CD4-positive, CD25-positive, alpha-beta regulatory T cell (primary cell): Measurements from ENCODE around the gene DCBLD1. TPM values are rescaled to one million over a fixed set of nuclear protein-coding genes. Genes with fewer than 3 reads are reported as not detected.
"Not testable (repeated sequence)": the region's sequence is repeated elsewhere in the genome, so short reads cannot be mapped to it uniquely, and the experiment has no call there.

Source experiments
- ATAC-seq, 2 donors: fragments of 150-1000 bp; cut with Tn5 transposase; one replicate each; pipeline ENCODE4 v1.10.0; 2021; ENCODE audit warnings: low read depth in 2 of 2, moderate number of reproducible peaks in 2 of 2, moderate library complexity in 1 of 2
- DNase-seq, 3 donors: peaks; one replicate each; pipeline versions ENCODE4 v3.0.0 to v3.0.0-alpha.2; 2012 to 2022; ENCODE audit warnings: mixed read lengths in 1 of 3
- H3K27ac ChIP-seq: one replicate; pipeline ENCODE4 v1.7.0; 2013; ENCODE audit warnings: mild to moderate bottlenecking, low read length; ENCODE audit not compliant: insufficient read depth, poor library complexity, severe bottlenecking
- H3K27me3 ChIP-seq: one replicate; pipeline ENCODE4 v1.7.0; 2013; ENCODE audit warnings: low read length; ENCODE audit not compliant: control insufficient read depth, insufficient read depth
- H3K36me3 ChIP-seq: one replicate; pipeline ENCODE4 v1.7.0; 2013; ENCODE audit warnings: mild to moderate bottlenecking, low read length, moderate library complexity; ENCODE audit not compliant: control insufficient read depth, insufficient read depth
- H3K4me1 ChIP-seq: 2 replicates; pipeline ENCODE4 v1.7.0; 2013; ENCODE audit warnings: mild to moderate bottlenecking, low read length; ENCODE audit not compliant: insufficient read depth, control insufficient read depth, poor library complexity, severe bottlenecking
- H3K4me3 ChIP-seq: one replicate; pipeline ENCODE4 v1.7.0; 2013; ENCODE audit warnings: low read depth, mild to moderate bottlenecking, low read length, moderate library complexity
- H3K9me3 ChIP-seq, 2 experiments: 1 replicate in 1 of 2; 2 replicates in 1 of 2; pipeline ENCODE4 v1.7.0; 2013; ENCODE audit warnings: low read length in 2 of 2, mild to moderate bottlenecking in 1 of 2, moderate library complexity in 1 of 2; ENCODE audit not compliant: control insufficient read depth in 2 of 2
- H3K27ac Mint-ChIP-seq, 3 donors: one replicate each; pipeline ENCODE4 v1.8.0; 2020 to 2022; ENCODE audit warnings: mild to moderate bottlenecking in 3 of 3, mixed read lengths in 3 of 3, moderate library complexity in 2 of 3
- H3K27me3 Mint-ChIP-seq: one replicate; pipeline ENCODE4 v1.8.0; 2022; ENCODE audit warnings: mild to moderate bottlenecking, mixed read lengths
- H3K36me3 Mint-ChIP-seq: one replicate; pipeline ENCODE4 v1.8.0; 2020; ENCODE audit warnings: mixed read lengths
- H3K4me1 Mint-ChIP-seq, 4 donors: one replicate each; pipeline ENCODE4 v1.8.0; 2020 to 2022; ENCODE audit warnings: mixed read lengths in 4 of 4, mild to moderate bottlenecking in 1 of 4
- H3K4me3 Mint-ChIP-seq, 4 donors: one replicate each; pipeline ENCODE4 v1.8.0; 2020 to 2022; ENCODE audit warnings: mild to moderate bottlenecking in 4 of 4, mixed read lengths in 4 of 4, moderate library complexity in 3 of 4
- H3K9me3 Mint-ChIP-seq, 7 donors: one replicate each; pipeline ENCODE4 v1.8.0; 2020 to 2022; ENCODE audit warnings: mixed read lengths in 7 of 7, mild to moderate bottlenecking in 3 of 7, moderate library complexity in 2 of 7
- polyA plus RNA-seq, 4 donors: library from polyadenylated mRNA; unstranded; fragments of 300-500 nt; fragmentation: Illumina TruSeq; gene quantifications; one replicate each; pipeline ENCODE4 v1.2.3, GENCODE V29; 2021
- total RNA-seq: library from RNA; stranded (reverse); gene quantifications from one replicate; pipeline ENCODE4 v1.2.3, GENCODE V29; 2022

DCBLD1 gene
- total and polyA plus RNA-seq, 5 donors from 2014 or later: 1.3 to 5.5 (median 3.1) TPM

DNA sequence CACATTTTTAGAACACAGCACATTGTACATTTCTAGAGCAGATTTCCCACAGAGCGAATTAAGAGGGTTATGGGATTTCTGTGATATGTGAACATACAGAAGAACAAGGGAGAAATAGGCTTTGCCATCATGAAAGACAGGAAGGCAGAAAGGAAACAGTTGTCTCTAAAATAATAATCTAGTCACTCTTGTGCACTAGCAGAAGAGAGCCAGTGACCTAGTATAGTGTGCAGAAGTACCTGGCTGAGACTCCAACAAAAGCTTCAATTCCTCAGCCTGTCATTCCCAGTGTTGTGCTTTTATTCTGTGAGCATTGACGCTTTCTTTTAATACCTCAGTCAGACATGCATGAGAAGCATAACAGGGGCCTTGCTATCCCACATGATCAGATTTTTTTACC lies 17.8 kb upstream of the DCBLD1 start:
- no peak for ATAC-seq
- H3K27me3 ChIP-seq: peaks cover 8% of the 10 kb centered on the region
- H3K4me3 ChIP-seq: no peak overlapping the region
- H3K4me1 ChIP-seq: no peaks in the 10 kb centered on the region
- no peak for DNase-seq
- Mint-ChIP-seq H3K4me3 (no peak overlapping the region), H3K27ac (peak overlapping the region in 1 of 3 donors; percentile 57), H3K27me3 (peaks cover 21% of the 10 kb centered on the region), H3K36me3 (no peaks in the 10 kb centered on the region), H3K4me1 (peaks cover 0 to 3% (median 0%) of the 10 kb centered on the region in 4 donors), H3K9me3 (peaks cover 0 to 1% (median 0%) of the 10 kb centered on the region in 7 donors)
- no peak overlapping the region for H3K27ac ChIP-seq
- H3K9me3 ChIP-seq: no peaks in the 10 kb centered on the region
- no peaks in the 10 kb centered on the region for H3K36me3 ChIP-seq

DNA sequence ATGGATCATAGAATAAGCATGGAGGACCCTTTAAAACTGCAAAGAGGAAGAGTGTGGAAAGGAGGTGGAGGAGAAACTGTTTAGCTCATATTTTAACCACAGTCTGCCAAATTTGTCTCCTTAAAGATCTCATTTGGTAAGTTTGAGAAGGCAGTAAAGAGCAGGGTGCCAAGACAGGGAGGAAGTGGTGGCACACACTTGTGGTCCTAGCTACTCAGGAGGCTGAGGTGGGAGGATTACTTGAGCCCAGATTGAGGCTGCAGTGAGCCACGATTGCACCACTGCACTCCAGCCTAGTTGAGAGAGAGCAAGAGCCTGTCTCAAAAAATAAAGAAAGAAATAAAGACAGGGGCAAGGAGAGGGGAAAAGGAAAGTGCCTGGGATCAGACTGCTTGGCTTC lies 16.8 kb upstream of the DCBLD1 start:
- Mint-ChIP-seq H3K27me3 (peaks cover 20% of the 10 kb centered on the region), H3K36me3 (no peaks in the 10 kb centered on the region), H3K4me1 (peaks cover 0 to 3% (median 0%) of the 10 kb centered on the region in 4 donors), H3K9me3 (peaks cover 0 to 1% (median 0%) of the 10 kb centered on the region in 7 donors), H3K27ac (no peak overlapping the region), H3K4me3 (no peak overlapping the region)
- no peak overlapping the region for H3K27ac ChIP-seq
- DNase-seq: peak in 1 of 3 donors; percentile 13
- H3K27me3 ChIP-seq: peaks cover 5% of the 10 kb centered on the region
- no peaks in the 10 kb centered on the region for H3K4me1 ChIP-seq
- no peak for ATAC-seq
- no peaks in the 10 kb centered on the region for H3K36me3 ChIP-seq
- no peaks in the 10 kb centered on the region for H3K9me3 ChIP-seq
- H3K4me3 ChIP-seq: no peak overlapping the region

DNA sequence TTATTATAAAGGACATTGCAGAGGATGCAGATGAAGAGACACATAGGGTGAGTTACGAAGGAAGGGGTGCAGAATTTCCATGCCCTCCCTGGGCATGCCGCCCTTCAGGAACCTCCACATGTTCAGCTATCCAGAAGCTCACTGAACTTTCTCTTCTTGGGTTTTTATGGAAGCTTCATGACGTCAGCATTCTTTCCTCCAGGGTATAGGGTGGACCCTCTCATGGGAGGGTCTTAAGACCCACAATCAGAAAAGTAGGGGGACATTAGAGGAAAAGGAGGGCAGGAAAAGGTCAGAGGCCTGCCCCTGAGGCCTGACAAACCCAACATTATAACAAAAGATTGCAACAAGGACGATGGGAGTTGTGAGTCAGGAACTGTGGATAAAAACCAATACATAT lies 14.6 kb upstream of the DCBLD1 start:
- Histone ChIP-seq H3K4me1 (no peaks in the 10 kb centered on the region), H3K36me3 (no peaks in the 10 kb centered on the region), H3K27me3 (peaks cover 5% of the 10 kb centered on the region), H3K4me3 (no peak overlapping the region), H3K9me3 (no peaks in the 10 kb centered on the region), H3K27ac (no peak overlapping the region)
- Mint-ChIP-seq H3K27me3 (peaks cover 22% of the 10 kb centered on the region), H3K36me3 (no peaks in the 10 kb centered on the region), H3K4me3 (no peak overlapping the region), H3K27ac (no peak overlapping the region), H3K4me1 (peaks cover 0 to 3% (median 0%) of the 10 kb centered on the region in 4 donors), H3K9me3 (peaks cover 0 to 4% (median 0%) of the 10 kb centered on the region in 7 donors)
- ATAC-seq: no peak
- DNase-seq: no peak

DNA sequence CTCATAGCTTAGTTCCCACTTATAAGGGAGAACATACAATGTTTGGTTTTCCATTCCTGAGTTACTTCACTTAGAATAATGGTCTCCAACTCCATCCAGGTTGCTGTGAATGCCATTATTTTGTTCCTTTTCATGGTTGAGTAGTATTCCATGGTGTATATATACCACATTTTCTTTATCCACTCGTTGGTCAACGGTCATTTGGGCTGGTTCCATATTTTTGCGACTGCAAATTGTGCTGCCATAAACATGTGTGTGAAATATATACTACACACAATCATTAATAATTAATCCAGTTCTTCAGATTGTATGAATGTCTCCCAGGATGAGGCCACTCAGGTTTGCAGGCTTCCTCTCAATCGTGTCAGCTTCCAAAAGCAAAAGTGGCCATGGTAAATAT lies 13.9 kb upstream of the DCBLD1 start:
- H3K4me1 ChIP-seq, H3K27me3 ChIP-seq, DNase-seq, H3K4me3 ChIP-seq, H3K36me3 Mint-ChIP-seq, ATAC-seq, H3K4me3 Mint-ChIP-seq, H3K36me3 ChIP-seq, H3K9me3 ChIP-seq, H3K9me3 Mint-ChIP-seq, H3K27ac Mint-ChIP-seq, H3K4me1 Mint-ChIP-seq, H3K27ac ChIP-seq: not testable (repeated sequence)
- peaks cover 25% of the 10 kb centered on the region for H3K27me3 Mint-ChIP-seq

DNA sequence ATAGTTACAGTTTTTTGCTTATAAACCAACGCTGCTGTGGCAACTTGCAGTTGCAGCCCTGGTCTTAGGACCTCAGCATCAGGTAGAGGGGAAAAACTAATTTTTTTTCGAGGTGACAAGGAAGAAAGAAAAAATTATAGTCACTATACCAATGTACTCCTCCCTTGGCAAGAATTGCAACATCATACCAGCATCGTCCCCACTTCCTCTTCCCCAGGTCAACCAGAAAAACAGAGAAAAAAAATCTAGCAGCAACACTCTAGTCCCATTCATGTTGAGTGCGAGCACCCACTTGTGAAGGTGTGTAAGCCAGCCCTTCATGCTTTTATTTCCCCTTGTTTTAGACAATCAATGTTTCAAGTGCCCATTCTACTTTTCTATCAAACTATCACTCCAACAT lies 13.1 kb upstream of the DCBLD1 start:
- Histone ChIP-seq H3K27ac (no peak overlapping the region), H3K9me3 (no peaks in the 10 kb centered on the region), H3K27me3 (peaks cover 8% of the 10 kb centered on the region), H3K4me1 (no peaks in the 10 kb centered on the region), H3K36me3 (no peaks in the 10 kb centered on the region), H3K4me3 (no peak overlapping the region)
- Mint-ChIP-seq H3K4me1 (peaks cover 0 to 3% (median 0%) of the 10 kb centered on the region in 4 donors), H3K27ac (no peak overlapping the region), H3K4me3 (no peak overlapping the region), H3K36me3 (no peaks in the 10 kb centered on the region), H3K9me3 (peaks cover 0 to 4% (median 0%) of the 10 kb centered on the region in 7 donors), H3K27me3 (peaks cover 27% of the 10 kb centered on the region)
- DNase-seq (peak in 1 of 3 donors; percentile 7), ATAC-seq (no peak)

DNA sequence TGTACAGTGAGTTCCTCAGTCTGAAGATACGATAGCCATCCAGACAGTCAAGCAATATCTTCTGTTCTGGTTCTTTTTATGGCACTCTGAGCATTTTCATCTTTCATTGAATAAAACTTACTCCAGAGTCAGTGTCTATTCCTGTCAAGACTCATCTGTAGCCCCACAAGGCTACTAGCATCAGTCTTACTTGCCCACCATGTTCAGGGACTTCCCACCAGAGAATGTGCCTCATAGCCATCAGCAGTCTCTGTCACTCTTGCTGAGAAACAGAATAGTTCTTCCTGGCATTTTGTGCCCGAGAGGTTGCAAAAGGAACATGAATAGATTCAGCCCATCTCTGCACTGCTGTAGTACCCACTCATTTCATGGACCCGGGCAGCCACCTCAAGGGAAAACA lies 12.7 kb upstream of the DCBLD1 start:
- H3K4me1 Mint-ChIP-seq: peaks cover 0 to 3% (median 0%) of the 10 kb centered on the region in 4 donors
- peaks cover 27% of the 10 kb centered on the region for H3K27me3 Mint-ChIP-seq
- Histone ChIP-seq H3K36me3 (no peaks in the 10 kb centered on the region), H3K4me3 (no peak overlapping the region), H3K4me1 (no peaks in the 10 kb centered on the region), H3K27me3 (peaks cover 8% of the 10 kb centered on the region), H3K9me3 (no peaks in the 10 kb centered on the region), H3K27ac (no peak overlapping the region)
- DNase-seq (no peak), ATAC-seq (no peak)
- H3K9me3 Mint-ChIP-seq: peaks cover 0 to 4% (median 0%) of the 10 kb centered on the region in 7 donors
- H3K36me3 Mint-ChIP-seq: no peaks in the 10 kb centered on the region
- H3K4me3 Mint-ChIP-seq: no peak overlapping the region
- no peak overlapping the region for H3K27ac Mint-ChIP-seq

DNA sequence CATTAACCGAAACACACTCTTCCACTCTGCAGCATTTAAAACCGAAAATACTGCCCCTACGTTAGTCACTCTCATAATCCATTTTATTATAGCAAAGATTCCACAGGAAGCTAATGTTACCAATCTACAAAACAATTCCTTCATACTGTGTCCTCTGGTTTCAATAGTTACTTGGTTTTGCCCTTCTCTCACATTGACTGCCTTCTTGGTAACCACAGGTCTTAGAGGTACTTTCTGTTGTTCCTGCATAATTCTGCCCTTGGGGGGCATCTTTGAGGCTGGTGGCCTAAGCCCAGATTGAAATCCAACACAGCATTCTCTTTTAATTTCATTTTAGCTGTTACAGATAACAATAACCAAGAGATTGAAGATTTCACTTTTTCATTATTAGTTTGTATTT lies 9.8 kb upstream of the DCBLD1 start:
- Histone ChIP-seq H3K36me3 (no peaks in the 10 kb centered on the region), H3K27me3 (peaks cover 4% of the 10 kb centered on the region), H3K4me1 (no peaks in the 10 kb centered on the region), H3K9me3 (no peaks in the 10 kb centered on the region), H3K27ac (no peak overlapping the region), H3K4me3 (no peak overlapping the region)
- Mint-ChIP-seq H3K27ac (no peak overlapping the region), H3K36me3 (no peaks in the 10 kb centered on the region), H3K9me3 (peaks cover 0 to 4% (median 0%) of the 10 kb centered on the region in 7 donors), H3K27me3 (peaks cover 33% of the 10 kb centered on the region), H3K4me1 (peaks cover 0 to 3% (median 0%) of the 10 kb centered on the region in 4 donors), H3K4me3 (no peak overlapping the region)
- ATAC-seq (no peak), DNase-seq (no peak)

DNA sequence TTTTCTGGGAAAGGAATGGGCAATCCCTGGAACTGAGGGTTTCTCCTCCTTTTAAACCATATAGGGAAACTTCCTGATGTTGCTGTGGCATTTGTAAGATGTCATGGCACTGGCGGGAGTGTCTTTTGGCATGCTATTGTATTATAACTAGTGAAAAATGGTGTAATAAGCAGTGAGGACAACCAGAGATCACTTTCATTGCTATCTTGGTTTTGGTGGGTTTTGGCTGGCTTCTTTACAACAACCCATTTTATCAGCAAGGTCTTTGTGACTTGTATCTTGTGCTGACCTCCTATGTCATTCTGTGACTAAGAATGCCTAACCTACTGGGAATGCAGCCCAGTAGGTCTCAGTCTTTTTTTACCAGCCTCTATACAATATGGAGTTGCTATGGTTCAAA lies 9.1 kb upstream of the DCBLD1 start:
- Mint-ChIP-seq H3K36me3 (no peaks in the 10 kb centered on the region), H3K27me3 (peaks cover 40% of the 10 kb centered on the region), H3K27ac (no peak overlapping the region), H3K9me3 (peaks cover 0 to 4% (median 0%) of the 10 kb centered on the region in 7 donors), H3K4me3 (no peak overlapping the region), H3K4me1 (peaks cover 0 to 3% (median 0%) of the 10 kb centered on the region in 4 donors)
- Histone ChIP-seq H3K27me3 (peaks cover 8% of the 10 kb centered on the region), H3K4me3 (no peak overlapping the region), H3K27ac (no peak overlapping the region), H3K36me3 (no peaks in the 10 kb centered on the region), H3K9me3 (no peaks in the 10 kb centered on the region), H3K4me1 (no peaks in the 10 kb centered on the region)
- DNase-seq (no peak), ATAC-seq (no peak)
